AG09309 (cell line): ENCODE data around the gene PDE6G.

Experiments
- DNase-seq: peaks from one replicate; pipeline ENCODE4 v3.0.0-alpha.2; 2010; ENCODE audit warnings: low read depth
- H3K4me3 ChIP-seq: 2 replicates; pipeline ENCODE4 v1.5.1; 2011; ENCODE audit warnings: mild to moderate bottlenecking, low read depth, low read length, moderate library complexity; ENCODE audit not compliant: control insufficient read depth
- TF ChIP-seq, protein P1 (sequence below): IDR thresholded peaks from 2 replicates; pipeline ENCODE4 v1.5.1; 2011; ENCODE audit warnings: mild to moderate bottlenecking, low read depth, low read length, inconsistent platforms; ENCODE audit not compliant: insufficient read depth, control insufficient read depth; ENCODE audit errors: missing control alignments

Gene PDE6G

DNA sequence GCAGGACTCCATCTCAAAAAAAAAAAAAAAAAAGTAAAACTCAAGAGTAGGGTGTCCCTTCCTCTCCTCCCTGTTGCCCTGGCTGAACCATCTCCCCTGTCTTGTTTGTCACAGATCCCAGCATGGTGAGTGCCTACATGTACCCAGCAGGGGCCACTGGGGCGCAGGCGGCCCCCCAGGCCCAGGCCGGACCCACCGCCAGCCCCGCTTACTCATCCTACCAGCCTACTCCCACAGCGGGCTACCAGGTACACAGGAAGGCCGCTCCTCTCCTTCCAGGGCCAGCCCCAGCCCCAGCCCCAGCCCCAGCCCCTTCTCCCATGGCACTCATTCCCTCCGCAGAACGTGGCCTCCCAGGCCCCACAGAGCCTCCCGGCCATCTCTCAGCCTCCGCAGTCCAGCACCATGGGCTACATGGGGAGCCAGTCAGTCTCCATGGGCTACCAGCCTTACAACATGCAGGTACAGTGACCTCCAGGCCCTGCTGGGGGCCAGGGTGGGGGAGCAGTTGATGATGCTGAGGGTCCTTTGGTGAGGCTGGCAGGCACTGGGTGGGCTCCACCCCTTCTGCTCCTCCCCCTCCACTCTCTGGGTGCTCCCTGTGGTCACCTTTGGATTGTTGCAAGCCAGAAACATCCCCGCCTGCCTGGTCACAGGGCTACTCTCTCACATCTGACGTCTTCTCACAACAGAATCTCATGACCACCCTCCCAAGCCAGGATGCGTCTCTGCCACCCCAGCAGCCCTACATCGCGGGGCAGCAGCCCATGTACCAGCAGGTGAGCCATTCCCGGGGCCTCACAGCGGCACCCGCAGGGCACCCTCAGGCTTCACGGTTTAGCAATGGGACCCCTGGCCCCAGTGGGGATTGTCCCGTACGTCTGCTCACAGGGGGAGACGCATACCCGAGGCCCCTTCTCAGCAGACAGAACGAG is 44.3 kb upstream of the PDE6G start:
- TF ChIP-seq, protein P1, sequence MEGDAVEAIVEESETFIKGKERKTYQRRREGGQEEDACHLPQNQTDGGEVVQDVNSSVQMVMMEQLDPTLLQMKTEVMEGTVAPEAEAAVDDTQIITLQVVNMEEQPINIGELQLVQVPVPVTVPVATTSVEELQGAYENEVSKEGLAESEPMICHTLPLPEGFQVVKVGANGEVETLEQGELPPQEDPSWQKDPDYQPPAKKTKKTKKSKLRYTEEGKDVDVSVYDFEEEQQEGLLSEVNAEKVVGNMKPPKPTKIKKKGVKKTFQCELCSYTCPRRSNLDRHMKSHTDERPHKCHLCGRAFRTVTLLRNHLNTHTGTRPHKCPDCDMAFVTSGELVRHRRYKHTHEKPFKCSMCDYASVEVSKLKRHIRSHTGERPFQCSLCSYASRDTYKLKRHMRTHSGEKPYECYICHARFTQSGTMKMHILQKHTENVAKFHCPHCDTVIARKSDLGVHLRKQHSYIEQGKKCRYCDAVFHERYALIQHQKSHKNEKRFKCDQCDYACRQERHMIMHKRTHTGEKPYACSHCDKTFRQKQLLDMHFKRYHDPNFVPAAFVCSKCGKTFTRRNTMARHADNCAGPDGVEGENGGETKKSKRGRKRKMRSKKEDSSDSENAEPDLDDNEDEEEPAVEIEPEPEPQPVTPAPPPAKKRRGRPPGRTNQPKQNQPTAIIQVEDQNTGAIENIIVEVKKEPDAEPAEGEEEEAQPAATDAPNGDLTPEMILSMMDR: no peak
- DNase-seq: no peak
- no peak overlapping the region for H3K4me3 ChIP-seq

DNA sequence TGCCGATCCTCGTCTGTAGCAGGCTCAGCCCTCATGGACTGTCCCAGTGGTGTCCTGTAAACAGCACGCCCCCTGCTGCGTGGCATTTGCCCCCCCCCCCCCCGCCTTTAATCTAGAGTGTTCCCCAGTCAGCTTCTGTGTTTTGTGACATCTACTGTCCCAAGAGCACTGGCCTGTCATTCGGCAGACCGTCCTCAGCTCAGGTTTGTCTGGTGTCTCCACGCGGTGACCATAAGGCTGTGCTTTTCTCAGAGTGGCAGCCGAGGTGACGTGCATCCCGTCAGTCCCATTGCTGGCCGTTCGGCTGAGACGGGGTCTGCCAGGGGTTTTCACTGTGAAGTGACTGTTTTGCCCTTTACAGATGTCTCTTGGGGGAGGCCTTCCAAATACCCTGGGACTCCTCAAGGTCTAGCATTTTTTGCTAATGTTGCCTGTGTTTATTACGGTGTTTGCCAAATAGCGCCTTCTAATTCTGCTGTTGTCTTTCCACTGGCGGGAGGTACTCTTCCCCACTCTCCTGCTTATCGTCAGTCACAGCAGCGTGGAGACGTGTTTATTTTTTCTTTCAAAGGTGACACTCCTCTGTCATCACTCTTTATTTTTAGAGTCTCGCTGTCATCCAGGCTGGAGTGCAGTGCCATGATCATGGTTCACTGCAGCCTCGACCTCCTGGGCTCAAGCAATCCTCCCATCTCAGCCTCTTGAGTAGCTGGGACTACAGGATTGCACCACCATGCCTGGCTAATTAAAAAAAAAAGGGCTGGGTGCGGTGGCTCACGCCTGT is 41.1 kb upstream of the PDE6G start:
- TF ChIP-seq, protein P1: no peak
- H3K4me3 ChIP-seq: no peak overlapping the region
- DNase-seq: no peak

DNA sequence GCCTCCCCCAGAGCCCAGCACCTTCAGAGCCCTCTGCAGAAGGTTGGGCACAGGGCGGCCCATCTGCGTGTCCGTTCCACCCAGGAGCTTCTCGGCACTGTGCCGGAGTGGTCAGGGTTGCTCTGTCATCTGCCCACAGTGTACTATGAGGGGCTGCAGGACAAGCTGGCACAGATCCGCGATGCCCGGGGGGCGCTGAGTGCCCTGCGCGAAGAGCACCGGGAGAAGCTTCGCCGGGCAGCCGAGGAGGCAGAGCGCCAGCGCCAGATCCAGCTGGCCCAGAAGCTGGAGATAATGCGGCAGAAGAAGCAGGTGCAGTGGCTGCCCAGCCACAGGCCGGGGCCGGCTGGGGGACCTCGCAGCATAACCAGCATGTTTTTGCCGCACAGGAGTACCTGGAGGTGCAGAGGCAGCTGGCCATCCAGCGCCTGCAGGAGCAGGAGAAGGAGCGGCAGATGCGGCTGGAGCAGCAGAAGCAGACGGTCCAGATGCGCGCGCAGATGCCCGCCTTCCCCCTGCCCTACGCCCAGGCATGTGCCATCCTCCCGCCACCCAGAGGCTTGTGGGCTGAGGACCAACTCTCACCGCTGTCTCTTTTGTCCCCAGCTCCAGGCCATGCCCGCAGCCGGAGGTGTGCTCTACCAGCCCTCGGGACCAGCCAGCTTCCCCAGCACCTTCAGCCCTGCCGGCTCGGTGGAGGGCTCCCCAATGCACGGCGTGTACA is 40.0 kb upstream of the PDE6G start:
- H3K4me3 ChIP-seq: no peak overlapping the region
- TF ChIP-seq, protein P1: no peak
- DNase-seq: no peak

DNA sequence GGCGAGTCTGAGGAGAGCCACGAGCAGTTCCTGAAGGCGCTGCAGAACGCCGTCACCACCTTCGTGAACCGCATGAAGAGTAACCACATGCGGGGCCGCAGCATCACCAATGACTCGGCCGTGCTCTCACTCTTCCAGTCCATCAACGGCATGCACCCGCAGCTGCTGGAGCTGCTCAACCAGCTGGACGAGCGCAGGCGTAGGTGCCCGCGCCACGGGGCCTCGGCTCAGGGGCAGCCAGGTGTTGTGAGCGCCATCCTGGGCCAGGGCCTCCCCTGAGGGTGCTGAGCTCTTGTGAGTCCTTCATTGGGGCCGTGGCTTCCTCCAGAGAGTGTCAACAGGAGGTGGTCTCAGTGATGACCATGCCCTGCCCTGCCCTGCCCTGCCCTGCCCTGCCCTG is 39.5 kb upstream of the PDE6G start:
- no peak for DNase-seq
- H3K4me3 ChIP-seq: no peak overlapping the region
- TF ChIP-seq, protein P1: no peak

DNA sequence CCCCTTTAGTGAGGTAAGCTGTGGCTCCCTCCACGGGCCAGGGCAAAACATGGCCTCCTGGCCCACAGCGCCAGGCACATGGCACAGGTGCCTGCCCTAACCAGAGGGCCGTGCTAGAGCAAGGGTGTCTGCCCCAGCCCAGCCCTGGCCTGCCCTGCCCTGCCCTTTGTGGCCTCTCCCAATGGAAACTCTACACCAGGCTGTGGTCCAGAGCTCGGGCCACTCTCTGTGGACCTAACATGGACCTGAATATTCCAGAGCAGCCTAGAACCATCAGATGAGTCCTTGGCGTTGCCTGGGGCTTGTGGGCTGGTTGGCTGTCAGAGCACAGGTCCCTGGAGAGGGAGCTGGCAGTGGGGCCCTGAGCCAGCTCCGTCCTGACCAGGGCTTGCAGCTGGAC is 38.9 kb upstream of the PDE6G start:
- TF ChIP-seq, protein P1: no peak
- no peak for DNase-seq
- H3K4me3 ChIP-seq: no peak overlapping the region

DNA sequence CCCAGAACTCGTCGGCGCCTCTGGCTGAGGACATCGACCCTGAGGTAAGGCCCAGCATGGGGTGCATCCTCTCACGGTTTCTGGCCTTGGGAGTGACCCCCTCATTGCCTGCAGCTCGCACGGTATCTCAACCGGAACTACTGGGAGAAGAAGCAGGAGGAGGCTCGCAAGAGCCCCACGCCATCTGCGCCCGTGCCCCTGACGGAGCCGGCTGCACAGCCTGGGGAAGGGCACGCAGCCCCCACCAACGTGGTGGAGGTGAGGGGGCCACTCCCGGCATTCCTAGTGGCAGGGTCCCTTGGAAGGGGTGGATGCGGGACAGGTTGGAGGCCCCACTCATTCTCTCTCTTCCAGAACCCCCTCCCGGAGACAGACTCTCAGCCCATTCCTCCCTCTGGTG is 38.5 kb upstream of the PDE6G start:
- TF ChIP-seq, protein P1: no peak

More for the DNA sequence above, 38.5 kb upstream of the PDE6G start:
- no peak for DNase-seq
- no peak overlapping the region for H3K4me3 ChIP-seq
